ENCODE results near the gene RAB11FIP4.
"Not testable (repeated sequence)": the region's sequence is repeated elsewhere in the genome, so short reads cannot be mapped to it uniquely, and the experiment has no call there.

The RAB11FIP4 gene

DNA sequence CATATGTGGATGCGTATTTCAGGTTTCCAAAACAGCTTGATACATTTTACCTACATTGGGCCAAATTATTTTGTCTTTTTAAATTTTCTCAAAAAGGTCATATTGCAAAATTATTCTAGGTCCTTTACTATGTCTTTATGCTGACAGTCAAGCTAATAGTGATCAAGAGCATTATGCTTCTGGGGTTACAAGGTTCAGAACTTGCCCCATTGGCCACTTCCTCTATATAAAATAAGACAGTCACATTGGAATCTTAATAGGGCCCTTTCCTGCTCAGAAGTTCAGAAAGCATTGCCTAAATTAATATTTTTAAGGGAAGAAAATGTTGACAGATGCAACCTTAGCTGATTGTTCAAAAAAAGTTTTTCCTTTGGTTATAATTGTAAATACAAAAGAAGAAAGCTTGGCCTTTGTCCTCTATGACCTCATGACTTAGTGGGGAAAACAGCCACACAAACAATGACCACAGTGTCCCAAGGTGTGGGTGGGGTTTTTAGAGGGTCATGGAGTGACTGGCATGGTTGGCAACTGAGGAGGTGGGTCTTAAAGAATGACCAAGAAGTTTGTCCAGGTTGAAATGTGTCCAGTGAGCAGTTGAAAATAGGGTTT lies 11.8 kb upstream of the RAB11FIP4 start:
- no peaks in the 10 kb centered on the region for H3K36me3 ChIP-seq (ENCODE audit: control insufficient read depth, insufficient read depth, low read length)
- TF ChIP-seq CTCF (IDR thresholded peaks at IDR 0.05), result no peak

GRCh38 chr17:31381165-31381668 lies 10.3 kb upstream of the RAB11FIP4 start:
- no peaks in the 10 kb centered on the region for H3K36me3 ChIP-seq (ENCODE audit: control insufficient read depth, insufficient read depth, low read length)
- H3K9ac ChIP-seq, result no peak overlapping the region
- no peak for TF ChIP-seq CTCF (IDR thresholded peaks at IDR 0.05)
- H3K9me3 ChIP-seq (ENCODE audit: control insufficient read depth, low read length), result no peaks in the 10 kb centered on the region
- H2AFZ ChIP-seq, result no peak overlapping the region
- no peak overlapping the region for H3K27ac ChIP-seq
- no peak overlapping the region for H3K4me3 ChIP-seq (ENCODE audit: low read depth, low read length)
- H3K4me2 ChIP-seq (ENCODE audit: low read length), result no peak overlapping the region
- H3K4me1 ChIP-seq, result no peaks in the 10 kb centered on the region
- no peaks in the 10 kb centered on the region for H3K27me3 ChIP-seq (ENCODE audit: control insufficient read depth, insufficient read depth, low read length)
- H3K79me2 ChIP-seq, result no peaks in the 10 kb centered on the region

More for the DNA sequence above, 11.8 kb upstream of the RAB11FIP4 start:
- Histone ChIP-seq H3K9ac (no peak overlapping the region), H3K27me3 (ENCODE audit: control insufficient read depth, insufficient read depth, low read length) (no peaks in the 10 kb centered on the region), H2AFZ (no peak overlapping the region), H3K4me1 (no peaks in the 10 kb centered on the region), H3K4me3 (ENCODE audit: low read depth, low read length) (no peak overlapping the region), H3K27ac (no peak overlapping the region), H3K79me2 (no peaks in the 10 kb centered on the region), H3K9me3 (ENCODE audit: control insufficient read depth, low read length) (no peaks in the 10 kb centered on the region), H3K4me2 (ENCODE audit: low read length) (no peak overlapping the region)

- not testable (repeated sequence) for H3K9me3 ChIP-seq (ENCODE audit: control insufficient read depth, low read length); H3K27me3 ChIP-seq (ENCODE audit: control insufficient read depth, insufficient read depth, low read length); H3K4me1 ChIP-seq; H3K4me3 ChIP-seq (ENCODE audit: low read depth, low read length); H3K4me2 ChIP-seq (ENCODE audit: low read length); H3K27ac ChIP-seq; H3K9ac ChIP-seq; H3K36me3 ChIP-seq (ENCODE audit: control insufficient read depth, insufficient read depth, low read length); H2AFZ ChIP-seq; H3K79me2 ChIP-seq
These were observed 8.7 kb upstream of the RAB11FIP4 start for GRCh38 chr17:31382668-31383275.

- not testable (repeated sequence) for H3K36me3 ChIP-seq (ENCODE audit: control insufficient read depth, insufficient read depth, low read length); H3K27me3 ChIP-seq (ENCODE audit: control insufficient read depth, insufficient read depth, low read length); H3K27ac ChIP-seq; H2AFZ ChIP-seq; H3K4me3 ChIP-seq (ENCODE audit: low read depth, low read length); H3K9ac ChIP-seq; H3K4me1 ChIP-seq; H3K4me2 ChIP-seq (ENCODE audit: low read length); H3K9me3 ChIP-seq (ENCODE audit: control insufficient read depth, low read length); H3K79me2 ChIP-seq
These were observed 8.0 kb upstream of the RAB11FIP4 start for GRCh38 chr17:31383488-31383887.

DNA sequence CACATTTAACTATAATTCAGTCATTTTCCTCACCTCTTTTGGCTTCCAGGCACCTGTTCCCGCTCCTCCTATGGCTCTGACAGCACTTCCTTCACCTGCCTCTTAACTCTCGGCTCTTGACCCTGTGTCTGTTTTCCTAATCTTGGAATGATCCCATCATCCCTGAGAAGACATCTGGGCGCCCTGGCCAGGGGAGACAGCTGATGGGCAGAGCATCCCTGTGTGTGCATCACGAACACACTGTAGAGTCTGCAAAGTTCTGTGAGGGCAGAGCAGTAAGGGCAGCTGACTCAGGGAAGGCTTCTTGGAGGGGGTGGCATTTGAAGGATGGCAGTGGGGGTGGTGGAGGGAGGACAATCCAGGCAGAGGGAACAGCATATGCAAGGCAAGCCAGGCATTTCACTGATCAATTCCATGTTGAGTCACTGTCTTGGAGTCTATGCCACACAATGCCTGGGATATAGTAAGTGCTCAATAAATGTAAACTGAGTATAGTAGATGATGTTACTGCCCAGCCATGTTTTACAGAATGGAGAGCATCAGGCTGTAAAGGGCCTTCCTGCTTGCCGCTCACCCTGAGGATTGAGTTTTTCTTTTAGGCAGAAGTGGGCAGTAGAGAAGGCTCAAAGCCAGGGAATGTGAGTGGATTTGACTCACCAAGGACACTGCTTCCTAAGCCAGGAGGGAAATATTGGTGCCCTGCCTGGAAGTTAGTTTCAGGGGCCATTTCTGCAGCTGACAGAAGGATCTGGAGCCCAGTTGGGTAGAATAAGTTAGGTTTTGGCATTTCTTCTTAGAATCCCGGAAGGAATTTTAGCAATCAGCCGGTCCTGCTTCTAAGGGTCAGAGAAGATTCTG lies 5.8 kb upstream of the RAB11FIP4 start:
- TF ChIP-seq CTCF (IDR thresholded peaks at IDR 0.05), result no peak
- H2AFZ ChIP-seq, result no peak overlapping the region
- no peaks in the 10 kb centered on the region for H3K9me3 ChIP-seq (ENCODE audit: control insufficient read depth, low read length)
- H3K4me3 ChIP-seq (ENCODE audit: low read depth, low read length), result no peak overlapping the region
- H3K27ac ChIP-seq, result no peak overlapping the region
- no peak overlapping the region for H3K9ac ChIP-seq
- no peaks in the 10 kb centered on the region for H3K36me3 ChIP-seq (ENCODE audit: control insufficient read depth, insufficient read depth, low read length)
- H3K4me1 ChIP-seq, result no peaks in the 10 kb centered on the region
- H3K79me2 ChIP-seq, result no peaks in the 10 kb centered on the region
- no peaks in the 10 kb centered on the region for H3K27me3 ChIP-seq (ENCODE audit: control insufficient read depth, insufficient read depth, low read length)
- H3K4me2 ChIP-seq (ENCODE audit: low read length), result no peak overlapping the region
